ENCODE measurements around the gene CDK16.
"Not testable (repeated sequence)": the region's sequence is repeated elsewhere in the genome, so short reads cannot be mapped to it uniquely, and the experiment has no call there.

Gene CDK16

GRCh38 chrX:47257620-47258019 lies 39.1 kb downstream of the CDK16 start:
- not testable (repeated sequence) for DNase-seq

DNA sequence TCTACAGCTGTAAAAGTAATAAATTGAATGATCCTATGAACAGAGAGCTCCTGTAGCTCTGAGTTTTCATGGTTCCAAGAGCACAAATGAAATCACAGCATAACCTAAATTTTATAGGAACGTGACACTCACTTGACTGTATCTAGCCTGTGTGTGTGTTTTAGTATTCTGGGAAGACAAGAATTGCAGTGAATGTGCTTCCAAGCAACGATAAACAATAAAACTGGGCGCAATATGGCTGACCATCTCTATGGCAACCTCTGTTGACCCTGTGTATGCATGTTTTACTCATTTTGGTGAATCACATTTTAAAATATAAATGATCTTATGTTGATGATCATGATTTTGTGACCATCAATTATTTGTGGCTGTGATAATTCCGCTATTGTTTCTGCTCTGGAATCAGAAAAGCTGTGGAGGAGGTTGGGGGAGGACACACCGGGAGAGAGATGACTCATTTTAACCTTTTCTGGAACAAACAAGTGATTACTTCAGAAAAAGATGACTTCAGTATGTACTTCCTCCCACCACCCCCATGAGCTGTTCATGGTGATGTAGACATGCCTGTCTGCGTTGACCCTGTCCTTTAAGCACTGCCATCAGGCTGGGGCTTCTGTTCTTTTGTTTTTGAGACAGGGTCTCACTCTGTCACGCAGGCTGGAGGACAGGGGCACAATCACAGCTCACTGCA lies 46.1 kb downstream of the CDK16 start:
- peak; percentile 51 to 68 for DNase-seq

GRCh38 chrX:47266643-47267042 lies 48.2 kb downstream of the CDK16 start:
- DNase-seq, result no peak

DNA sequence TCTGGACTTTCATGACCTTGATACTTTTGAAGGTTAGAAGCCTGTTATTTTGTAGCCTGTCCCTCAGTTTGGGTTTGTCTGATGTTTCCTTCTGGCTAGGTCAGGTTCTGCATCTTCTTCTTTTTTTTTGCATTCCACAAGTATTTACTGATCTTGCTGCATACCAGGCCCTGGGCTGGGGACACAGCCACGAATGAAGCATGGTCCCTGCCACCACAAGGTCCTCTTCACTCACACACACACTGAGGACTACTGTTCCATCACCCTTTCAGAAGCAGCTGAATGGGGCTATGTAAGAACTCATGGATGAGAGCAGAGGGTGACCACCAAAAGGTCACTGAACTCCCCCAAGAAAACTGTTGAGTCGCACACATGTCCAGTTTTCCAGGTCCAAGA lies 53.5 kb downstream of the CDK16 start:
- no peak for DNase-seq

GRCh38 chrX:47273011-47273730 lies 54.7 kb downstream of the CDK16 start:
- DNase-seq, result no peak

DNA sequence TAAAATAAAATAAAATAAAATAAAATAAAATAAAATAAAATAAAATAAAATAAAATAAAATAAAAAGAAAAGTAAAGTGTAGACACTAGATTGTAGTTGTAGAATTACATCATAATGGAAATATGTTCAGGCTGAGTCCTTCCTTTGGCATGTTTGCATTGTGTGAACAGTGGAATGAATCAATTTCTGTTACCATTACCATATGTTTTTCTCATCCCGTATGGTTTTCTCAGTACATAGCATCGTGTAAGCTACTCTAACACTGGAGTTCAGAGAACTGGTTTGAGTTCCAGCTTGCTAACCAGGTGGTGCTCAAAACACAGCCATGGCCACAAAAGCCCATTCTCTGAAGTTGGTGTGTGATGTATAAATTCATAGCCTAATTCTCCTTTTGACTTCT lies 60.2 kb downstream of the CDK16 start:
- DNase-seq, result no peak
